Urinary bladder (tissue), 4 donors: ENCODE results near the gene RPP14. TPM values are rescaled to one million over a fixed set of nuclear protein-coding genes. Genes with fewer than 3 reads are reported as not detected.
"Not testable (repeated sequence)": the region's sequence is repeated elsewhere in the genome, so short reads cannot be mapped to it uniquely, and the experiment has no call there.

Source experiments
- DNase-seq: peaks from one replicate; pipeline ENCODE4 v3.0.0-alpha.2; 2015; ENCODE audit errors: extremely low spot score
- H3K27ac ChIP-seq: one replicate; pipeline ENCODE4 v1.5.1; 2013; ENCODE audit warnings: low read depth, mild to moderate bottlenecking, moderate library complexity
- H3K36me3 ChIP-seq: one replicate; pipeline ENCODE4 v1.6.1; 2013; ENCODE audit warnings: mild to moderate bottlenecking, moderate library complexity; ENCODE audit not compliant: insufficient read depth
- H3K4me1 ChIP-seq: one replicate; pipeline ENCODE4 v1.6.1; 2013; ENCODE audit warnings: mild to moderate bottlenecking, moderate library complexity; ENCODE audit not compliant: insufficient read depth
- H3K4me3 ChIP-seq: one replicate; pipeline ENCODE4 v1.5.1; 2013; ENCODE audit warnings: low read depth, low read length
- WGBS: extraction: QIAGEN DNeasy Blood & Tissue Kit; methylation state at CpG from one replicate; pipeline ENCODE4 v1.1.7; 2013; 5-methylcytosine and 5-hydroxymethylcytosine counted together
- polyA plus RNA-seq: library from polyadenylated mRNA; stranded (reverse); fragments of 200-250 nt; gene quantifications from one replicate; pipeline ENCODE4 v1.2.3, GENCODE V29; 2013
- total RNA-seq: library from RNA; depleted of rRNA; stranded (reverse); fragments of >200 nt; gene quantifications from one replicate; pipeline ENCODE4 v1.2.3, GENCODE V29; 2014
- donor health status: healthy with polysubstance abuse.
- donor health status: healthy.

Gene RPP14
- total and polyA plus RNA-seq, 2 donors, result 9.4 to 19.2 TPM

DNA sequence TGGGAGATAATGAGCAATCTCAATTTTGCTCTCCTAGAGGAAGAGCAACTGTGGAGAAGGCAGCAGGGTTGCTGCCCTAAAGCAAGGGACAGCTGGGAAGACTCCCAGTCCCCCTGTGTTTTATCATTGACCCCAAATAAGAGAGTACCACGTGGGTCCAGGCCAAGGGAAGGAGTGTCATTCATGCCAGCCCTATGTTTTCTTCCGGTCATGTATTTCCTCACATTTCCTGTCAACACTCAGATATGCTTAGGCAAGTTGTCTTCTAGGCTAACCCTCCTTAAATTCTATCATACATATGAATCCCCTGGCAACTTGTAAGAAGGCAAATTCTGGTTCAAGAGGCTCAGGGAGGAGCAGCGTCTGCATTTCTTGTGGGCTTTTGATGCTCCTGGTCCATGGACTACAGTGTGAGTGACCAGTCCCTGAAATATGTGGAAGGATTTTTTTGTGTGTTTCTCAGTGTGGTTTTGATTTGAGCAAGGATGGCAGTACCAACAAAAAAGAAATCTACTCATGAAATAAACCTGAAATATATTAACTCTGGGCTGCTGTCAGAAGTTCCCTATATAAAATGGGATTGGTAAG is 31.9 kb upstream of the RPP14 start:
- H3K4me1 ChIP-seq, result no peaks in the 10 kb centered on the region
- H3K4me3 ChIP-seq, result no peak overlapping the region
- no peaks in the 10 kb centered on the region for H3K36me3 ChIP-seq
- H3K27ac ChIP-seq, result no peak overlapping the region
- 65% methylated on average over 3 of the region's 3 CpGs for WGBS
- no peak for DNase-seq

DNA sequence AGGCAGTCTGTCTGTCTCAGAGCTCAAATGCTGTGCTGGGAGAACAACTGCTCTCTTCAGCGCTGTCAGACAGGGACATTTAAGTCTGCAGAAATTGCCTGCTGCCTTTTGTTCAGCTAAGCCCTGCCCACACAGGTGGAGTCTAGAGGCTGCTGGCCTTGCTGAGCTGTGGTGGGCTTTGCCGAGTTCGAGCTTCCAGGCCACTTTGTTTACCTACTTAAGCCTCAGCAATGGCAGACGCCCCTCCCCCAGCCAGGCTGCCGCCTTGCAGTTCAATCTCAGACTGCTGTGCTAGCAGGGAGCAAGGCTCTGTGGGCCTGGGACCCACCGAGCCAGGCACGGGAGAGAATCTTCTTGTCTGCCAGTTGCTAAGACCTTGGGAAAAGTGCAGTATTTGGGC is 25.0 kb upstream of the RPP14 start:
- DNase-seq, result no peak
- no peak overlapping the region for H3K4me3 ChIP-seq
- H3K4me1 ChIP-seq, result no peaks in the 10 kb centered on the region
- no peak overlapping the region for H3K27ac ChIP-seq
- no peaks in the 10 kb centered on the region for H3K36me3 ChIP-seq
- 61% methylated on average over 7 of the region's 7 CpGs for WGBS

DNA sequence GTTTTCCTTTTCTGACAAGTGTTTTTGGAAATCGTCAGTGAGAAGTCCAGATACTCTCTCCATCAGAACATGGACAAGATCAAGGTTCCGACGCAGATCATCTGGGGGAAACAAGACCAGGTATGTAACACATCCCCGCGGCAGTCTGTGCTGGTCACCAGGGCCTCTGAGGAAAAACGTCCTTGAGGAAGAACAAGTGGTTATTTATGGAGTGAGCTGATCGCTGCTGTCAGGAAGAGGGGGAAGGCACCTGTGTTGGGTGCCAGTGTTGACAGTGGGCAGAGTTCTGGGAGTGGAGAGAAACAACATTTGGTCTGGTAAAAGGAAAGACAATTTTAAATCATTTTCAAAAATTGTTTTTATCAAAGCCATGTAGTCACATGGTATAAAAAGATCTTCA is 20.7 kb upstream of the RPP14 start:
- H3K4me3 ChIP-seq, result no peak overlapping the region
- 86% methylated on average over 7 of the region's 7 CpGs for WGBS
- H3K4me1 ChIP-seq, result no peaks in the 10 kb centered on the region
- no peaks in the 10 kb centered on the region for H3K36me3 ChIP-seq
- no peak for DNase-seq
- no peak overlapping the region for H3K27ac ChIP-seq

DNA sequence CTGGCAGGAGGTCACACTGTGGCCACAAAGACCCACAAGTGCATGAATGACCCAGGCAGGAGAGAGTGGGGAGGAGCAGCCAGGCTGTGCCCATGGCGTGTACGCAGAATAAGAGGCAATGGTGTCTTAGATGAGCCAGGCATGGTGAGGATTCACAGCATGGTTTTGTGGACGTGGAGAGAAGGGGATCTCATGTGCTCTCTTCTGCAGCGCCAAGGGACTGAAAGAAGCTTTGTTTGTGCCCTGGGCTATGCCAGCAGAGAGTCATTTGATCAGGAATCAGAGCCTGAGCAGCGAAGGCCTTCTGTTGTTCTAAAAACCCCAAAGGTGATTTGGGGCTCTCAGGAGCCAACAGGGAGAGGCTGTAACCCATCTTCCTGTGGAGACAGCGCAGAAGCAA is 18.7 kb upstream of the RPP14 start:
- H3K27ac ChIP-seq, result no peak overlapping the region
- no peak for DNase-seq
- 93% methylated on average over 6 of the region's 6 CpGs for WGBS
- H3K36me3 ChIP-seq, result peaks cover 4% of the 10 kb centered on the region
- H3K4me3 ChIP-seq, result no peak overlapping the region
- no peaks in the 10 kb centered on the region for H3K4me1 ChIP-seq

DNA sequence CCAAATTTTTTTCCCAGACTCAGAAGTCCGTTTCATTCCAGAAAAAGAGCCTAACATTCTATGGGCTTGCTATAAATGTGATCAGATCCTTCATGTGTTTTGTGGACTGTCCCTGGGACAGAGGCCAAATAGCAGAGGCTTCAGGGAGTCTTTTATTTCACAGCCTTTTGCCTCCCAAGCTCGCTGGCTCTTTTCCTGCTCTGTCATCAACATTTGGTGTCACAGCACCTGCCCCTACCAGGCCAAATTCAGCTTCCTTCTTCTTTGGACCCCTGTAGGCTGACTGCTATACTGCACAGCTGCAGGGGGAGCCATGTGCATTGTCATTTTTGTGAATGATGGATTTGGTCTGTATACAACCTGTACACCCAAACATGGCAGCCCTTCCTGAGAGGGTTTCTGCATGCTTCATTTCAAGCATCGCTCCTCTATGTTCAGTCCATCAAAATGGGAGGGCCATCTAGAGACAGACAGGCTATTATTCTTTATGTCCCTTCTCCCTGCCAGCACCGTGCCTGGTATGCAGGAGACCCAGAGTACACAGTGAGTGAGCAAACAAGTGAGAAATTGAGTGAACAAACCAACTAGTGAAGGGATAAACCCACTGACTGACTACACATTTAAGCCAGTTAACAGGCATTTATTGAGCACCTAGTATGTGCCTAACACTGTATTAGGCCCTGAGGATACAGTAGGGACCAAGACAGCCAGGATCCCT is 17.9 kb upstream of the RPP14 start:
- Histone ChIP-seq H3K4me3 (no peak overlapping the region), H3K27ac (no peak overlapping the region), H3K4me1 (no peaks in the 10 kb centered on the region), H3K36me3 (peaks cover 4% of the 10 kb centered on the region)
- DNase-seq, result no peak
- WGBS, result 73% methylated on average over 4 of the region's 4 CpGs

DNA sequence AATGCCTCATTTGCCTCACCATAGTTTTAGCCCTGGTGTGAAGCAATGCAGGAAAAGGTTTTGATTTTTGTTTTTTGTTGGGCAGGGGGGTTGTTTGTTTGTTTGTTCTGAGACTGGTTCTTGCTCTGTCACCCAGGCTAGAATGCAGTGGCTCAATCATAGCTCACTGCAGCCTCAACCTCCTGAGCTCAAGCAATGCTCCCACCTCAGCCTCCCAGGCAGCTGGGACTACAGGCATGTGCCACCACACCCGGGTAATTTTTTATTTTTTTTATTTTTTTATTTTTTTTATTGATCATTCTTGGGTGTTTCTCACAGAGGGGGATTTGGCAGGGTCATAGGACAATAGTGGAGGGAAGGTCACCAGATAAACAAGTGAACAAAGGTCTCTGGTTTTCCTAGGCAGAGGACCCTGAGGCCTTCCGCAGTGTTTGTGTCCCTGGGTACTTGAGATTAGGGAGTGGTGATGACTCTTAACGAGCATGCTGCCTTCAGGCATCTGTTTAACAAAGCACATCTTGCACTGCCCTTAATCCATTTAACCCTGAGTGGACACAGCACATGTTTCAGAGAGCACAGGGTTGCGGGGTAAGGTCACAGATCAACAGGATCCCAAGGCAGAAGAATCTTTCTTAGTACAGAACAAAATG is 17.0 kb upstream of the RPP14 start:
- not testable (repeated sequence) for H3K4me1 ChIP-seq, H3K27ac ChIP-seq, DNase-seq, H3K4me3 ChIP-seq, H3K36me3 ChIP-seq
- WGBS, result 93% methylated on average over 3 of the region's 4 CpGs

DNA sequence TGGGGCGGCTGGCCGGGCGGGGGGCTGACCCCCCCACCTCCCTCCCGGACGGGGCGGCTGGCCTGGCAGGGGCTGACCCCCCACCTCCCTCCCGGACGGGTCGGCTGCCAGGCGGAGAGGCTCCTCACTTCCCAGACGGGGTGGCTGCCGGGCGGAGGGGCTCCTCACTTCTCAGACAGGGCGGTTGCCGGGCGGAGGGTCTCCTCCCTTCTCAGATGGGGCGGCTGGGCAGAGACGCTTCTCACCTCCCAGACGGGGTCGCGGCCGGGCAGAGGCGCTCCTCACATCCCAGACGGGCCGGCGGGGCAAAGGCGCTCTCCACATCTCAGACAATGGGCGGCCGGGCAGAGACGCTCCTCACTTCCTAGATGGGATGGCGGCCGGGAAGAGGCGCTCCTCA is 15.6 kb upstream of the RPP14 start:
- not testable (repeated sequence) for H3K4me1 ChIP-seq, H3K27ac ChIP-seq, DNase-seq, H3K4me3 ChIP-seq, H3K36me3 ChIP-seq
- 97% methylated on average over 19 of the region's 33 CpGs for WGBS

DNA sequence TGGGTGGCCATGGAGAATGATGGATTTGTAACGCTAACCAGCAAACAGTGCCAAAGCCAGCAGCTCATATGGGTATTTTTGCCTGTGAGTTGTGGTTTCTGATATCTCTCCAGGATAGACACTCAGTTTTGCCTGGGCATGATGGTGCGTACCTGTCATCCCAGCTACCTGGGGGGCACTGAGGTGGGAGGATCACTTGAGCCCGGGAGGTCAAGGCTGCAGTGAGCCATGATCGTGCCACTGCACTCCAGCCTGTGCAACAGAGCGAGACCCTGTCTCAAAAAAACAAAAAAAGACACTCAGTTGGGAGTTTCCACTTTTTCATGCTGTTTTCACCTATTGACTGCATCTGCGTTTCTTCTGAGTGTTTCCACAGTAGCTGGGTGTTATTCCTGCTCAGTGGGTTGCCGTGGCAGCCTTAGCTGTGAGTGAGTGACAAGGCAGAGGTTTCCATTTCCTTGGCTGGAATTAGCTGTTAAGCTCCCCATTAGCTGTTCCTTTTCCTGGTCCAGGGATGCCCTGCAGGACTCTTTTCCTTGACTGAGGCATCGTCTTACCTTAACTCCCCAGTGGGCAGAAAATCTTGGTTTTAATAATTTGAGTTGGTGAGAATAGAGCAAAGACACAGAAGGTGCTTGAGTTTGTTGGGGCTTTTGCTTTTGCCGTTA is 14.2 kb upstream of the RPP14 start:
- H3K36me3 ChIP-seq, result peaks cover 4% of the 10 kb centered on the region
- DNase-seq, result no peak
- no peak overlapping the region for H3K27ac ChIP-seq
- H3K4me3 ChIP-seq, result no peak overlapping the region
- WGBS, result 74% methylated on average over 9 of the region's 9 CpGs
- H3K4me1 ChIP-seq, result no peaks in the 10 kb centered on the region

DNA sequence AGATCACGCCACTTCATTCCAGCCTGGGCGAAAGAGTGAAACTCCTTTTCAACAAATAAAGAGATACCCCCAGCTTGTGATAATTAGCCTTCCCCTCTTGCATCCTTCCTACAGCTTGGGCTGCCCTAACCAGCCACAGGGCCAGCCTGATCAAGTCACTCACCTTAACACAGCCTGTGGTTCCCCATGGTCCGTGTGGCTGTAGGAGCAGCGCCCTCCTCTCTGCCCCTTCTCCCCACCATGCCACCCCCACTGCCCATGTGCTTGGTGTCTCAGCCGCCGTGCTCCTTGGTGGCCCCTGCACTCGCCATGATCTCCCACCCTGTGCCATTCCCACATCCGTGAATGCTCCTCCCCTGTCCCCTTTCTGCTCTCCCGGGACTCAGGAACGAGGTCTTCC is 13.2 kb upstream of the RPP14 start:
- Histone ChIP-seq H3K36me3 (peaks cover 4% of the 10 kb centered on the region), H3K4me1 (no peaks in the 10 kb centered on the region), H3K27ac (no peak overlapping the region), H3K4me3 (no peak overlapping the region)
- DNase-seq, result no peak
- WGBS, result 82% methylated on average over 10 of the region's 10 CpGs

DNA sequence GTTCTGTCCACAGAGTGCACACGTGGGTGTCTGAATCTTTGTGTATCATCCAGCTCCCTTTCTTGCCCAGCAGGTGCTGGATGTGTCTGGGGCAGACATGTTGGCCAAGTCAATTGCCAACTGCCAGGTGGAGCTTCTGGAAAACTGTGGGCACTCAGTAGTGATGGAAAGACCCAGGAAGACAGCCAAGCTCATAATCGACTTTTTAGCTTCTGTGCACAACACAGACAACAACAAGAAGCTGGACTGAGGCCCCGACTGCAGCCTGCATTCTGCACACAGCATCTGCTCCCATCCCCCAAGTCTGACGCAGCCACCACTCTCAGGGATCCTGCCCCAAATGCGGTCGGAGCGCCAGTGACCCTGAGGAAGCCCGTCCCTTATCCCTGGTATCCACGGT is 12.5 kb upstream of the RPP14 start:
- H3K27ac ChIP-seq, result no peak overlapping the region
- no peak overlapping the region for H3K4me3 ChIP-seq
- DNase-seq, result no peak
- no peaks in the 10 kb centered on the region for H3K4me1 ChIP-seq
- peaks cover 4% of the 10 kb centered on the region for H3K36me3 ChIP-seq
- WGBS, result 74% methylated on average over 9 of the region's 9 CpGs

DNA sequence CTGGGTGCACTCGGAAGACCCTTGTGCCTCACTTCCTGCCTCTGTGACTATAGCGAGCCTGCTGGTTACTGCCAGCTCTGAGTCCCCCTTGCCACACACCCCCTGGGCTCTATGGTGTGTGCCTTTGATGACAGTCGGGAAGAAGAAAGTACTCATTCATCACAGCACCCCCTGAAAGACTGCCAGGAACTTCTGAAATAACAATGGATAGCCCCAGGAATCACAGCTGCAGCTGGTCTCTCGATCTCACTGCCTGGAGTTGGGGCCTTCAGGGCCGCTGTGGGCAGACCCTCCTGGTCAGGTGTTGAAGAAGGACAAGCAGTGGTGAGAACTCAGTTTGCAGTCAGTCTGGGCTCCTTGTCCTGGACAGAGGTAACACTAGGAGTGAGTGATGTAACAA is 9.8 kb upstream of the RPP14 start:
- peaks cover 4% of the 10 kb centered on the region for H3K36me3 ChIP-seq
- H3K4me3 ChIP-seq, result no peak overlapping the region
- H3K27ac ChIP-seq, result no peak overlapping the region
- no peaks in the 10 kb centered on the region for H3K4me1 ChIP-seq
- 59% methylated on average over 5 of the region's 5 CpGs for WGBS
- DNase-seq, result no peak

DNA sequence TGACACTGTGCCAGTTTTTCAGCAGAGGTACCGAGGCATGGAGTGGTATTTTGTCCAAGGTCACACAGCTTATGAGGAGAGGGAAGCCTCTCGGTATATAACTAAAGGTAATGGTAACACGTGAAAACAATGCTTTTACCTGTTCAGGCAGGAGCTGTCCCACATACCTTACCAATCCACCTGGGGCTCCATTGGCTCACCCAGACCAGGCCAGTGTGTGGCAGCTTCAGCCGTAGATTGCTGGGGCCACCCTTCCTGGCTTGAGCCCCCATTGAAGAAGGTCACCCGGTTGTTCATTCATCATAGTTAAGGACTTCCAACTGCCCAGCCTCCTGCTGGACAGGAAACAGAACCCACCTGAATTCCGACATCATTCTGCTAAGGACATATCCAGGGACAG is 9.2 kb upstream of the RPP14 start:
- Histone ChIP-seq H3K27ac (no peak overlapping the region), H3K4me3 (no peak overlapping the region), H3K4me1 (no peaks in the 10 kb centered on the region), H3K36me3 (no peaks in the 10 kb centered on the region)
- no peak for DNase-seq
- 71% methylated on average over 6 of the region's 6 CpGs for WGBS

DNA sequence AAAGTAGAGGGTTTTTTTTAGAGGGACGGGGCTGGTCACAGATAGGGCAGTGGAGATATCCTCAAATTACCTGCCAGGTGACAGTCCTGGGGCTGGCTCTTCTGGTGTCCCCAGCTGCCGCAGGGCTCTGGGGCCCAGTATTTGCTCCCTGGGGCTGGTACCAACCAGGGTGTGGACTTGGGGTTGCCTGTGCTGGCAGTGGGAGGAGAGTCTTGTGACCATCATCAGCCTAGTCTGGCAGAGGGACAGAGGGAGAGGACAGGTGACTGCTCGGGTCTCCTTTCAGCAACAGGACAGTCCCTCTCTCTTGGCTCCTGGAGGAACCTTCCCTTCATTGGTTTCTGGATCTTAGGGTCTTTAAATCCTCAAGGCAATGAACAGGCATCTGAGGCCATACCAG is 7.9 kb upstream of the RPP14 start:
- no peak for DNase-seq
- Histone ChIP-seq H3K36me3 (no peaks in the 10 kb centered on the region), H3K4me3 (no peak overlapping the region), H3K27ac (no peak overlapping the region), H3K4me1 (no peaks in the 10 kb centered on the region)
- 68% methylated on average over 3 of the region's 3 CpGs for WGBS

DNA sequence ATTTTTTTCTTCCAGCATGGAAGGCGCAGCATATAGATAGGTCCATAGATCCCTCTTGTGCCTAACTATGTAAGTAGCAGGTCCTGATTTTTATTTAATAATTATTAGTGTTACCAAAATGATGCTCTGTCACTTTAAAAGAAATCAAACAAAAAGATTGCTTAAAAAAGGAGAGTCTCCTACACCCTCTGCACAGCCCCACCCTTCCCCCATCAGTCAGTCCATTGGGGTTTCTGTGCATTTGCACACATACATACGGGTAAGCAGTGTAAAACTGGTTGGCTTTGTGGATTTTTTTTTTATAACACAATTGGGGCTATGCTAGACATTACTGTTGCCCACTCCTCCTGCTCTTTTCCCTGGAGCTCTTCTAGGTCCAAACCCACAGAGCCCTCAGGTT is 7.0 kb upstream of the RPP14 start:
- no peak for DNase-seq
- Histone ChIP-seq H3K4me3 (no peak overlapping the region), H3K4me1 (no peaks in the 10 kb centered on the region), H3K36me3 (no peaks in the 10 kb centered on the region), H3K27ac (no peak overlapping the region)
- 54% methylated on average over 2 of the region's 2 CpGs for WGBS
